ENCODE data around the gene ADPRH. TPM values are rescaled to one million over a fixed set of nuclear protein-coding genes. Genes with fewer than 3 reads are reported as not detected.
"Not testable (repeated sequence)": the region's sequence is repeated elsewhere in the genome, so short reads cannot be mapped to it uniquely, and the experiment has no call there.

ADPRH gene
- total RNA-seq, result 1.2 TPM

GRCh38 chr3:119579366-119580066 lies at the start of gene ADPRH:
ADPRH (plus strand) TSS chr3:119579492; CDS start chr3:119582170, 2,678 bp downstream.
- DNase-seq, result peak; percentile 17

GRCh38 chr3:119529883-119530282 lies 49.4 kb upstream of the ADPRH start:
- no peak for DNase-seq

- no peak for DNase-seq
Observed at GRCh38 chr3:119530456-119530855, 48.8 kb upstream of the ADPRH start.

GRCh38 chr3:119531151-119531550 lies 48.1 kb upstream of the ADPRH start:
- DNase-seq, result no peak

GRCh38 chr3:119534296-119534695 lies 45.0 kb upstream of the ADPRH start:
- no peak for DNase-seq

- no peak for DNase-seq
Observed at GRCh38 chr3:119536757-119537156, 42.5 kb upstream of the ADPRH start.

- DNase-seq, result no peak
Observed at GRCh38 chr3:119538772-119539171, 40.5 kb upstream of the ADPRH start.

GRCh38 chr3:119541547-119541946 lies 37.7 kb upstream of the ADPRH start:
- DNase-seq, result no peak

GRCh38 chr3:119542168-119542767 lies 37.0 kb upstream of the ADPRH start:
- no peak for DNase-seq

GRCh38 chr3:119543147-119543546 lies 36.1 kb upstream of the ADPRH start:
- DNase-seq, result no peak

- DNase-seq, result no peak
Observed at GRCh38 chr3:119547227-119547626, 32.1 kb upstream of the ADPRH start.

GRCh38 chr3:119548341-119548740 lies 31.0 kb upstream of the ADPRH start:
- no peak for DNase-seq

GRCh38 chr3:119550192-119550910 lies 28.9 kb upstream of the ADPRH start:
- DNase-seq, result no peak

- no peak for DNase-seq
Observed at GRCh38 chr3:119551598-119551997, 27.7 kb upstream of the ADPRH start.

GRCh38 chr3:119552928-119553327 lies 26.4 kb upstream of the ADPRH start:
- DNase-seq, result not testable (repeated sequence)

- DNase-seq, result no peak
Observed at GRCh38 chr3:119553823-119554415, 25.4 kb upstream of the ADPRH start.

- no peak for DNase-seq
Observed at GRCh38 chr3:119555309-119555735, 24.0 kb upstream of the ADPRH start.

- no peak for DNase-seq
Observed at GRCh38 chr3:119555929-119556328, 23.4 kb upstream of the ADPRH start.

- DNase-seq, result no peak
Observed at GRCh38 chr3:119557192-119557876, 22.0 kb upstream of the ADPRH start.

- no peak for DNase-seq
Observed at GRCh38 chr3:119557877-119558269, 21.4 kb upstream of the ADPRH start.

GRCh38 chr3:119558626-119559317 lies 20.5 kb upstream of the ADPRH start:
- DNase-seq, result no peak

- no peak for DNase-seq
Observed at GRCh38 chr3:119559441-119559963, 19.8 kb upstream of the ADPRH start, which contains the start of gene CD80. CD80 (minus strand) TSS chr3:119559614; CDS start chr3:119557728, 1,886 bp downstream.

Data from occipital lobe (tissue), 2 donors.